Measurements from ENCODE around the gene ZNF276. TPM values are rescaled to one million over a fixed set of nuclear protein-coding genes. Genes with fewer than 3 reads are reported as not detected.

Gene ZNF276
- total RNA-seq, 1 experiment from 2014 or later: 18.6 TPM

DNA sequence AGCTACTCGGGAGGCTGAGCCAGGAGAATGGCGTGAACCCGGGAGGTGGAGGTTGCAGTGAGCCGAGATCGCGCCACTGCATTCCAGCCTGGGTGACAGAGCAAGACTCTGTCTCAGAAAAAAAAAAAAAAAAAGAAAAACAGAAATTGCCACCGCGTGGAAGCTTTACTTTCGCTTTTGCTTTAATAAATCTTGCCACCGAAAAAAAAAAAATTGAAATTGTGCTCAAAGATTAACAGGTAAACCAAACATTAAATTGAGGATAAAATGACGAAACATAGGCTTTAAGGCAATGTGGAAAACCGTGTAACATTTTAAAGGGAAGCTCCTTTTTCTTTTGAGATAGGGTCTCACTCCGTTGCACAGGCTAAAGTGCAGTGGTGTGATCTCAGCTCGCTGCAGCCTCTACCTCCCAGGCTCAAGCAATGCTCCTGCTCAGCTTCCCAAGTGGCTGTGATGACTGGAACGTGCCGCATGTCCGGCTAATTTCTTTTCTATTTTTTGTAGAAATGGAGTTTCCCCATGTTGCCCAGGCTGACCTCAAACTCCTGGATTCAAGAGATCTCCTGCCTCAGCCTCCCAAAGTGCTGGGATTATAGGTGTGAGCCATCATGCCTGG is 40.1 kb downstream of the ZNF276 start:
- no peak overlapping the region for H3K14ac ChIP-seq (ENCODE audit: insufficient read depth, low read length)
- no peaks in the 10 kb centered on the region for H3K4me1 Mint-ChIP-seq
- no peak overlapping the region for H4K8ac ChIP-seq (replicated peaks; ENCODE audit: insufficient read length, low read depth, low read length)
- H3K18ac ChIP-seq (ENCODE audit: insufficient read length, low read depth, low read length): no peak overlapping the region
- H3K4me3 Mint-ChIP-seq: no peak overlapping the region
- no peak overlapping the region for H2BK15ac ChIP-seq (ENCODE audit: low read depth, low read length)
- no peaks in the 10 kb centered on the region for H3K79me1 ChIP-seq (ENCODE audit: insufficient read depth, low read depth, low read length, poor library complexity, severe bottlenecking)
- no peaks in the 10 kb centered on the region for H3K27me3 Mint-ChIP-seq (ENCODE audit: low read depth)
- no peaks in the 10 kb centered on the region for H3K9me3 Mint-ChIP-seq
- no peak overlapping the region for H3K27ac ChIP-seq (ENCODE audit: insufficient read length, low read depth, low read length)
- H3K4ac ChIP-seq (ENCODE audit: low read depth, low read length): no peak overlapping the region
- H3K9ac ChIP-seq (ENCODE audit: extremely low read depth, insufficient read length, low read length): no peak overlapping the region
- no peak overlapping the region for H2BK20ac ChIP-seq (ENCODE audit: low read depth, low read length, poor library complexity, severe bottlenecking)
- no peak overlapping the region for H2BK5ac ChIP-seq (ENCODE audit: insufficient read length, low read length)
- H3K56ac ChIP-seq (ENCODE audit: insufficient read length, low read depth, low read length): no peak overlapping the region
- peaks cover 44 to 92% (median 88%) of the 10 kb centered on the region in 3 experiments; a peak in 6 of 7 replicates for H3K36me3 Mint-ChIP-seq (ENCODE audit: insufficient read depth in 1 of 3, low read depth in 3 of 3)
- no peaks in the 10 kb centered on the region for H3K23me2 ChIP-seq (ENCODE audit: insufficient read length, low read depth, low read length, poor library complexity, severe bottlenecking)
- no peaks in the 10 kb centered on the region for H4K20me1 ChIP-seq (ENCODE audit: control insufficient read depth, insufficient read depth, insufficient read length)
- H2AK5ac ChIP-seq (ENCODE audit: insufficient read length, low read length): no peak overlapping the region
- no peak overlapping the region for H2BK12ac ChIP-seq (ENCODE audit: insufficient read length, low read depth, low read length)
- H3K27ac Mint-ChIP-seq: no peak overlapping the region
- no peaks in the 10 kb centered on the region for H3K9me3 ChIP-seq (ENCODE audit: control insufficient read depth, low read depth, low read length)
- no peak overlapping the region for H4K91ac ChIP-seq (ENCODE audit: insufficient read length, low read depth, low read length)
- H3K79me2 ChIP-seq (ENCODE audit: insufficient read depth, low read length): no peaks in the 10 kb centered on the region
- no CpG with 5 or more reads among the region's 17 CpGs for WGBS (ENCODE audit: extremely low coverage, insufficient read length, low lambda C conversion rate)
- H3K27me3 ChIP-seq (ENCODE audit: insufficient read depth, low read length): no peaks in the 10 kb centered on the region
- no peak overlapping the region for H2AFZ ChIP-seq (ENCODE audit: low read length)
- H3K4me2 ChIP-seq (ENCODE audit: insufficient read depth, insufficient read length, low read length): no peak overlapping the region
- DNase-seq: no peak
- no peak overlapping the region for H3T11ph ChIP-seq (ENCODE audit: low read length)
- TF ChIP-seq, protein P1, sequence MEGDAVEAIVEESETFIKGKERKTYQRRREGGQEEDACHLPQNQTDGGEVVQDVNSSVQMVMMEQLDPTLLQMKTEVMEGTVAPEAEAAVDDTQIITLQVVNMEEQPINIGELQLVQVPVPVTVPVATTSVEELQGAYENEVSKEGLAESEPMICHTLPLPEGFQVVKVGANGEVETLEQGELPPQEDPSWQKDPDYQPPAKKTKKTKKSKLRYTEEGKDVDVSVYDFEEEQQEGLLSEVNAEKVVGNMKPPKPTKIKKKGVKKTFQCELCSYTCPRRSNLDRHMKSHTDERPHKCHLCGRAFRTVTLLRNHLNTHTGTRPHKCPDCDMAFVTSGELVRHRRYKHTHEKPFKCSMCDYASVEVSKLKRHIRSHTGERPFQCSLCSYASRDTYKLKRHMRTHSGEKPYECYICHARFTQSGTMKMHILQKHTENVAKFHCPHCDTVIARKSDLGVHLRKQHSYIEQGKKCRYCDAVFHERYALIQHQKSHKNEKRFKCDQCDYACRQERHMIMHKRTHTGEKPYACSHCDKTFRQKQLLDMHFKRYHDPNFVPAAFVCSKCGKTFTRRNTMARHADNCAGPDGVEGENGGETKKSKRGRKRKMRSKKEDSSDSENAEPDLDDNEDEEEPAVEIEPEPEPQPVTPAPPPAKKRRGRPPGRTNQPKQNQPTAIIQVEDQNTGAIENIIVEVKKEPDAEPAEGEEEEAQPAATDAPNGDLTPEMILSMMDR (conservative IDR thresholded peaks at IDR 0.05): no peak
- H2BK120ac ChIP-seq (ENCODE audit: low read depth, low read length, poor library complexity, severe bottlenecking): no peak overlapping the region
- H3K23ac ChIP-seq (ENCODE audit: insufficient read length, low read depth, low read length): no peak overlapping the region
- no peaks in the 10 kb centered on the region for H3K4me1 ChIP-seq (ENCODE audit: insufficient read depth, low read length)
- H4K5ac ChIP-seq (ENCODE audit: insufficient read length, low read depth, low read length): no peak overlapping the region

Measured in H9 (cell line).